ENCODE measurements around the gene ISOC2.
A peak's percentile ranks its signal among the peaks of the same experiment; 100 is the strongest.

Gene ISOC2

GRCh38 chr19:55477905-55478304 lies 16.5 kb upstream of the ISOC2 start:
- no peak for DNase-seq (ENCODE audit: low spot score)

- DNase-seq (ENCODE audit: low spot score), result peak; percentile 99
These were observed 14.8 kb upstream of the ISOC2 start, which contains the start of gene ZNF628 for GRCh38 chr19:55476100-55476775. ZNF628 (plus strand) TSS chr19:55476617; CDS start chr19:55479911, 3,294 bp downstream.

GRCh38 chr19:55474269-55475265 lies 13.1 kb upstream of the ISOC2 start:
- no peak for DNase-seq (ENCODE audit: low spot score)

- no peak for DNase-seq (ENCODE audit: low spot score)
These were observed 12.0 kb upstream of the ISOC2 start for GRCh38 chr19:55473225-55474012.

- no peak for DNase-seq (ENCODE audit: low spot score)
These were observed 11.0 kb upstream of the ISOC2 start for GRCh38 chr19:55472463-55472862.

GRCh38 chr19:55471266-55471665 lies 9.8 kb upstream of the ISOC2 start:
- DNase-seq (ENCODE audit: low spot score), result no peak

GRCh38 chr19:55468054-55468393 lies 6.6 kb upstream of the ISOC2 start:
- no peak for DNase-seq (ENCODE audit: low spot score)

- DNase-seq (ENCODE audit: low spot score), result peak; percentile 78
These were observed 6.0 kb upstream of the ISOC2 start for GRCh38 chr19:55467236-55468053.

- DNase-seq (ENCODE audit: low spot score), result no peak
These were observed 4.8 kb upstream of the ISOC2 start for GRCh38 chr19:55466241-55466614.

- no peak for DNase-seq (ENCODE audit: low spot score)
These were observed 4.2 kb upstream of the ISOC2 start for GRCh38 chr19:55465460-55466240.

- no peak for DNase-seq (ENCODE audit: low spot score)
These were observed 3.2 kb upstream of the ISOC2 start, which contains the start of gene C19orf85 for GRCh38 chr19:55464662-55465054. C19orf85 (minus strand) TSS chr19:55464751; CDS start chr19:55464554, 197 bp downstream.

- no peak for DNase-seq (ENCODE audit: low spot score)
These were observed 2.7 kb upstream of the ISOC2 start for GRCh38 chr19:55464039-55464661.

- DNase-seq (ENCODE audit: low spot score), result no peak
These were observed 2.2 kb upstream of the ISOC2 start for GRCh38 chr19:55463583-55464031.

GRCh38 chr19:55462722-55463121 lies 1.3 kb upstream of the ISOC2 start:
- no peak for DNase-seq (ENCODE audit: low spot score)

- peak; percentile 73 for DNase-seq (ENCODE audit: low spot score)
These were observed 658 bp upstream of the ISOC2 start for GRCh38 chr19:55461974-55462626.

- DNase-seq (ENCODE audit: low spot score), result peak; percentile 74
These were observed 678 bp downstream of the ISOC2 start for GRCh38 chr19:55460670-55461258.

GRCh38 chr19:55459950-55460657 lies 1.3 kb downstream of the ISOC2 start:
- DNase-seq (ENCODE audit: low spot score), result peak; percentile 31

GRCh38 chr19:55459551-55459949 lies 1.9 kb downstream of the ISOC2 start:
- no peak for DNase-seq (ENCODE audit: low spot score)

All from hematopoietic multipotent progenitor cell treated with erythropoietin and hydrocortisone succinate and interleukin-3 and kit ligand, for 15 days (in vitro differentiated cells).